Upper lobe of left lung (tissue), 6 donors: ENCODE measurements around the gene GRIA1. TPM values are rescaled to one million over a fixed set of nuclear protein-coding genes. Genes with fewer than 3 reads are reported as not detected.

Experiments used
- ATAC-seq, 2 donors: fragments of 200-7000 bp; cut with Tn5 transposase; one replicate each; pipeline ENCODE4 v1.9.1; 2022; ENCODE audit warnings: mild to moderate bottlenecking in 2 of 2, moderate library complexity in 2 of 2; ENCODE audit not compliant: low FRiP score in 2 of 2
- DNase-seq, 2 donors: peaks; one replicate each; pipeline ENCODE4 v3.0.0-alpha.2; 2019 to 2020
- H3K27ac ChIP-seq, 4 donors: fragments of 200-600 bp; sonication (generic); one replicate each; pipeline ENCODE4 v1.5.1; 2016 to 2019
- H3K27me3 ChIP-seq, 4 donors: fragments of 200-600 bp; sonication (generic); one replicate each; pipeline ENCODE4 v1.5.1; 2017 to 2019
- H3K36me3 ChIP-seq, 4 donors: fragments of 200-600 bp; sonication (generic); one replicate each; pipeline ENCODE4 v1.5.1; 2016 to 2019
- H3K4me1 ChIP-seq, 4 donors: fragments of 200-600 bp; sonication (generic); one replicate each; pipeline ENCODE4 v1.5.1; 2018 to 2019
- H3K4me3 ChIP-seq, 4 donors: fragments of 200-600 bp; sonication (generic); one replicate each; pipeline ENCODE4 v1.5.1; 2017 to 2019; ENCODE audit warnings: mild to moderate bottlenecking in 2 of 4, moderate library complexity in 1 of 4
- H3K9me3 ChIP-seq, 4 donors: fragments of 200-600 bp; sonication (generic); one replicate each; pipeline ENCODE4 v1.5.1; 2018 to 2019
- EP300 ChIP-seq, 4 donors: sonication (generic); formaldehyde crosslinking; IDR thresholded peaks; one replicate each; pipeline ENCODE4 v1.5.1; 2017; ENCODE audit warnings: antibody characterized with exemption in 4 of 4, control low read depth in 2 of 4
- POLR2A ChIP-seq, 4 donors: fragments of 450-650 bp; IDR thresholded peaks; one replicate each; pipeline ENCODE4 v1.5.1; 2016 to 2017; ENCODE audit warnings: antibody characterized with exemption in 4 of 4, mild to moderate bottlenecking in 2 of 4
- POLR2AphosphoS5 ChIP-seq, 2 donors: sonication (generic); formaldehyde crosslinking; IDR thresholded peaks; one replicate each; pipeline ENCODE4 v1.5.1; 2017; ENCODE audit warnings: antibody characterized with exemption in 2 of 2
- WGBS, 2 donors: methylation state at CpG; one replicate each; pipeline ENCODE4 v1.1.5; 2017 to 2018; 5-methylcytosine and 5-hydroxymethylcytosine counted together
- total RNA-seq, 6 donors: library from RNA; depleted of rRNA in 4 of 6; stranded (reverse); fragments of >200 nt in 4 of 6; gene quantifications; one replicate each; pipeline versions ENCODE4 v1.1.0 to v1.2.1, GENCODE V29; 2016 to 2021
- TF ChIP-seq, protein P1 (sequence below), 6 experiments: fragments of 450-650 bp in 4 of 6; fragments of 200-600 bp in 2 of 6; sonication (generic) in 2 of 6; IDR thresholded peaks; one replicate each; pipeline ENCODE4 v1.5.1; 2016 to 2019; ENCODE audit warnings: antibody characterized with exemption in 6 of 6
- donor health status: DM: no; HTN: no; CAD: no; lungs with moderate emphysema.
- donor health status: DM: no; HTN: yes; CAD: no; lungs with severe emphysema.

Gene GRIA1
- total RNA-seq, 6 donors from 2014 or later, result 4.3 to 17.8 (median 9.3) TPM

GRCh38 chr5:153517241-153517611, 26.8 kb downstream of the GRIA1 start:
- H3K27ac ChIP-seq, result peak overlapping the region in 2 of 4 donors; percentile 19 to 22
- H3K9me3 ChIP-seq, result peaks cover 0 to 7% (median 0%) of the 10 kb centered on the region in 4 donors
- no peaks in the 10 kb centered on the region for H3K27me3 ChIP-seq
- no peak overlapping the region for H3K4me3 ChIP-seq
- TF ChIP-seq, protein P1, sequence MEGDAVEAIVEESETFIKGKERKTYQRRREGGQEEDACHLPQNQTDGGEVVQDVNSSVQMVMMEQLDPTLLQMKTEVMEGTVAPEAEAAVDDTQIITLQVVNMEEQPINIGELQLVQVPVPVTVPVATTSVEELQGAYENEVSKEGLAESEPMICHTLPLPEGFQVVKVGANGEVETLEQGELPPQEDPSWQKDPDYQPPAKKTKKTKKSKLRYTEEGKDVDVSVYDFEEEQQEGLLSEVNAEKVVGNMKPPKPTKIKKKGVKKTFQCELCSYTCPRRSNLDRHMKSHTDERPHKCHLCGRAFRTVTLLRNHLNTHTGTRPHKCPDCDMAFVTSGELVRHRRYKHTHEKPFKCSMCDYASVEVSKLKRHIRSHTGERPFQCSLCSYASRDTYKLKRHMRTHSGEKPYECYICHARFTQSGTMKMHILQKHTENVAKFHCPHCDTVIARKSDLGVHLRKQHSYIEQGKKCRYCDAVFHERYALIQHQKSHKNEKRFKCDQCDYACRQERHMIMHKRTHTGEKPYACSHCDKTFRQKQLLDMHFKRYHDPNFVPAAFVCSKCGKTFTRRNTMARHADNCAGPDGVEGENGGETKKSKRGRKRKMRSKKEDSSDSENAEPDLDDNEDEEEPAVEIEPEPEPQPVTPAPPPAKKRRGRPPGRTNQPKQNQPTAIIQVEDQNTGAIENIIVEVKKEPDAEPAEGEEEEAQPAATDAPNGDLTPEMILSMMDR (IDR thresholded peaks at IDR 0.05), result no peak
- TF ChIP-seq POLR2AphosphoS5 (IDR thresholded peaks at IDR 0.05), result no peak
- TF ChIP-seq POLR2A (IDR thresholded peaks at IDR 0.05), result no peak
- no peak for TF ChIP-seq EP300 (IDR thresholded peaks at IDR 0.05)
- no peak for DNase-seq
- ATAC-seq, result no peak
- WGBS, 2 donors, result 58 to 79% methylated on average over 2 of the region's 2 CpGs
- H3K36me3 ChIP-seq, result no peaks in the 10 kb centered on the region
- H3K4me1 ChIP-seq, result no peaks in the 10 kb centered on the region

DNA sequence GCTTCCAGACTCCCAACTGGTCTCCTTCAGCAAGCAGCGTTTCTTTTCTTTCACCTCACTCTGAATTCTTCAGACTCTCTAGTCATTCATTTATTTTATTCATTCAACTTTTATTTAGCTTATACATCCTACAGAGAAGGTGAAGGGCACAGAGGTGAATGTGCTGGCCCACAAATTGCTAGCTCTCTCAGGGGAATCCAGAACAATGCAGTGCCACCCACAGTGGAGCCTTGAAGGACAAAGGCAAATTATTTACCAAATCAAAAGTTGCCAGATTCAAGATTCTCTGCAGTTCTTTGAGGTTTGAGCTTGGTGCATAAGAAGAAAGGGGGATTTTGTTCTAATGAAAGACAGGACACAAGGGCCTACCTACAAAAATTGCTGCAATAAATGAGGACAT, 29.7 kb downstream of the GRIA1 start:
- DNase-seq (no peak), ATAC-seq (no peak)
- WGBS, 2 donors, result 89 to 91% methylated on average over 1 of the region's 1 CpG
- no peaks in the 10 kb centered on the region for H3K9me3 ChIP-seq
- H3K4me3 ChIP-seq, result no peak overlapping the region
- peaks cover 3 to 5% (median 4%) of the 10 kb centered on the region in 4 donors for H3K4me1 ChIP-seq
- no peaks in the 10 kb centered on the region for H3K27me3 ChIP-seq
- H3K36me3 ChIP-seq, result no peaks in the 10 kb centered on the region
- TF ChIP-seq POLR2AphosphoS5 (IDR thresholded peaks at IDR 0.05), result no peak
- TF ChIP-seq POLR2A (IDR thresholded peaks at IDR 0.05), result no peak
- no peak for TF ChIP-seq EP300 (IDR thresholded peaks at IDR 0.05)
- TF ChIP-seq, protein P1 (IDR thresholded peaks at IDR 0.05), result no peak
- H3K27ac ChIP-seq, result no peak overlapping the region

- ATAC-seq (no peak), DNase-seq (no peak)
- TF ChIP-seq POLR2AphosphoS5 (IDR thresholded peaks at IDR 0.05) (no peak), EP300 (IDR thresholded peaks at IDR 0.05) (no peak), POLR2A (IDR thresholded peaks at IDR 0.05) (no peak)
- TF ChIP-seq, protein P1 (IDR thresholded peaks at IDR 0.05), result no peak
- Histone ChIP-seq H3K4me1 (peaks cover 3 to 5% (median 4%) of the 10 kb centered on the region in 4 donors), H3K27me3 (no peaks in the 10 kb centered on the region), H3K27ac (no peak overlapping the region), H3K4me3 (no peak overlapping the region), H3K9me3 (no peaks in the 10 kb centered on the region), H3K36me3 (no peaks in the 10 kb centered on the region)
- WGBS, 2 donors, result 73 to 83% methylated on average over 2 of the region's 2 CpGs
These were observed 30.5 kb downstream of the GRIA1 start for GRCh38 chr5:153520952-153521351.

- ATAC-seq, result peak in 1 of 2 donors; percentile 52
- TF ChIP-seq POLR2AphosphoS5 (IDR thresholded peaks at IDR 0.05), result no peak
- no peak for TF ChIP-seq EP300 (IDR thresholded peaks at IDR 0.05)
- TF ChIP-seq, protein P1 (IDR thresholded peaks at IDR 0.05), result no peak
- TF ChIP-seq POLR2A (IDR thresholded peaks at IDR 0.05), result no peak
- no peaks in the 10 kb centered on the region for H3K9me3 ChIP-seq
- H3K27ac ChIP-seq, result no peak overlapping the region
- H3K27me3 ChIP-seq, result no peaks in the 10 kb centered on the region
- peaks cover 3 to 5% (median 4%) of the 10 kb centered on the region in 4 donors for H3K4me1 ChIP-seq
- no peaks in the 10 kb centered on the region for H3K36me3 ChIP-seq
- H3K4me3 ChIP-seq, result no peak overlapping the region
- no peak for DNase-seq
These were observed 32.7 kb downstream of the GRIA1 start for GRCh38 chr5:153523211-153523610.

GRCh38 chr5:153523831-153524230, 33.4 kb downstream of the GRIA1 start:
- no peaks in the 10 kb centered on the region for H3K27me3 ChIP-seq
- H3K27ac ChIP-seq, result no peak overlapping the region
- ATAC-seq (peak in 1 of 2 donors; percentile 49), DNase-seq (no peak)
- H3K4me1 ChIP-seq, result peaks cover 3 to 5% (median 4%) of the 10 kb centered on the region in 4 donors
- 61 to 68% methylated on average over 5 of the region's 5 CpGs for WGBS, 2 donors
- TF ChIP-seq EP300 (IDR thresholded peaks at IDR 0.05) (no peak), POLR2A (IDR thresholded peaks at IDR 0.05) (no peak), POLR2AphosphoS5 (IDR thresholded peaks at IDR 0.05) (no peak)
- TF ChIP-seq, protein P1 (IDR thresholded peaks at IDR 0.05), result no peak
- no peaks in the 10 kb centered on the region for H3K9me3 ChIP-seq
- no peak overlapping the region for H3K4me3 ChIP-seq
- H3K36me3 ChIP-seq, result no peaks in the 10 kb centered on the region
